H9 (cell line): ENCODE measurements around the gene RAD23B. TPM values are rescaled to one million over a fixed set of nuclear protein-coding genes. Genes with fewer than 3 reads are reported as not detected.

Experiments
- DNase-seq: peaks from one replicate; pipeline ENCODE4 v3.0.0-alpha.2; 2017
- H2AFZ ChIP-seq: one replicate; pipeline ENCODE4 v1.6.1; 2013; ENCODE audit warnings: mild to moderate bottlenecking, low read length, control low read depth, moderate library complexity
- H2AK5ac ChIP-seq: 2 replicates; pipeline ENCODE4 v1.6.1; 2013; ENCODE audit warnings: low read length, control low read depth, mixed read lengths; ENCODE audit not compliant: insufficient read length
- H2BK120ac ChIP-seq: one replicate; pipeline ENCODE4 v1.6.1; 2013; ENCODE audit warnings: low read depth, mild to moderate bottlenecking, low read length, control low read depth, inconsistent platforms; ENCODE audit not compliant: poor library complexity, severe bottlenecking
- H2BK12ac ChIP-seq: 2 replicates; pipeline ENCODE4 v1.6.1; 2013; ENCODE audit warnings: low read length, control low read depth, mixed read lengths, low read depth; ENCODE audit not compliant: insufficient read length
- H2BK15ac ChIP-seq: 2 replicates; pipeline ENCODE4 v1.6.1; 2013; ENCODE audit warnings: low read depth, low read length, control low read depth
- H2BK20ac ChIP-seq: one replicate; pipeline ENCODE4 v1.6.1; 2013; ENCODE audit warnings: low read depth, mild to moderate bottlenecking, low read length, control low read depth, inconsistent platforms; ENCODE audit not compliant: poor library complexity, severe bottlenecking
- H2BK5ac ChIP-seq: 2 replicates; pipeline ENCODE4 v1.6.1; 2013; ENCODE audit warnings: low read length, control low read depth, mixed read lengths; ENCODE audit not compliant: insufficient read length
- H3K14ac ChIP-seq: 2 replicates; pipeline ENCODE4 v1.6.1; 2013; ENCODE audit warnings: low read length, control low read depth; ENCODE audit not compliant: insufficient read depth
- H3K18ac ChIP-seq: 2 replicates; pipeline ENCODE4 v1.6.1; 2013; ENCODE audit warnings: low read depth, mild to moderate bottlenecking, mixed read lengths, low read length, control low read depth; ENCODE audit not compliant: insufficient read length
- H3K23ac ChIP-seq: 2 replicates; pipeline ENCODE4 v1.6.1; 2013; ENCODE audit warnings: low read length, control low read depth, mixed read lengths, low read depth; ENCODE audit not compliant: insufficient read length
- H3K23me2 ChIP-seq: 2 replicates; pipeline ENCODE4 v1.6.1; 2013; ENCODE audit warnings: low read depth, mild to moderate bottlenecking, mixed read lengths, low read length, control low read depth; ENCODE audit not compliant: insufficient read length, poor library complexity, severe bottlenecking
- H3K27ac ChIP-seq: 2 replicates; pipeline ENCODE4 v1.5.1; 2013; ENCODE audit warnings: low read length, control low read depth, mixed read lengths, low read depth; ENCODE audit not compliant: insufficient read length
- H3K27me3 ChIP-seq: 2 replicates; pipeline ENCODE4 v1.6.1; 2013; ENCODE audit warnings: low read length, control low read depth, inconsistent platforms; ENCODE audit not compliant: insufficient read depth
- H3K4ac ChIP-seq: 2 replicates; pipeline ENCODE4 v1.6.1; 2013; ENCODE audit warnings: low read depth, mild to moderate bottlenecking, control low read depth, inconsistent platforms, low read length, moderate library complexity
- H3K4me1 ChIP-seq: 2 replicates; pipeline ENCODE4 v1.6.1; 2013; ENCODE audit warnings: low read length, control low read depth, inconsistent platforms; ENCODE audit not compliant: insufficient read depth
- H3K4me2 ChIP-seq: 2 replicates; pipeline ENCODE4 v1.6.1; 2013; ENCODE audit warnings: low read length, control low read depth, mixed read lengths; ENCODE audit not compliant: insufficient read length, insufficient read depth
- H3K56ac ChIP-seq: 2 replicates; pipeline ENCODE4 v1.6.1; 2013; ENCODE audit warnings: low read depth, mild to moderate bottlenecking, mixed read lengths, low read length, control low read depth; ENCODE audit not compliant: insufficient read length
- H3K79me1 ChIP-seq: 2 replicates; pipeline ENCODE4 v1.6.1; 2013; ENCODE audit warnings: low read depth, mild to moderate bottlenecking, moderate library complexity, low read length, control low read depth, inconsistent platforms; ENCODE audit not compliant: insufficient read depth, poor library complexity, severe bottlenecking
- H3K79me2 ChIP-seq: 2 replicates; pipeline ENCODE4 v1.6.1; 2013; ENCODE audit warnings: low read length, control low read depth, inconsistent platforms; ENCODE audit not compliant: insufficient read depth
- H3K9ac ChIP-seq: 2 replicates; pipeline ENCODE4 v1.6.1; 2013; ENCODE audit warnings: low read length, control low read depth, mixed read lengths; ENCODE audit not compliant: insufficient read length; ENCODE audit errors: extremely low read depth
- H3K9me3 ChIP-seq: one replicate; pipeline ENCODE4 v1.6.1; 2013; ENCODE audit warnings: low read depth, low read length, inconsistent platforms; ENCODE audit not compliant: control insufficient read depth
- H3T11ph ChIP-seq: one replicate; pipeline ENCODE4 v1.6.1; 2013; ENCODE audit warnings: mild to moderate bottlenecking, low read length, control low read depth, inconsistent platforms
- H4K20me1 ChIP-seq: one replicate; pipeline ENCODE4 v1.6.1; 2013; ENCODE audit not compliant: control insufficient read depth, insufficient read length, insufficient read depth
- H4K5ac ChIP-seq: 2 replicates; pipeline ENCODE4 v1.6.1; 2013; ENCODE audit warnings: low read depth, mild to moderate bottlenecking, mixed read lengths, low read length, control low read depth; ENCODE audit not compliant: insufficient read length
- H4K8ac ChIP-seq: replicated peaks from 2 replicates; pipeline ENCODE4 v1.6.1; 2013; ENCODE audit warnings: low read length, control low read depth, mixed read lengths, low read depth; ENCODE audit not compliant: insufficient read length
- H4K91ac ChIP-seq: 2 replicates; pipeline ENCODE4 v1.6.1; 2013; ENCODE audit warnings: low read depth, mild to moderate bottlenecking, moderate library complexity, mixed read lengths, low read length, control low read depth; ENCODE audit not compliant: insufficient read length
- H3K27ac Mint-ChIP-seq, 3 experiments: 2 replicates in 2 of 3; 3 replicates in 1 of 3; pipeline ENCODE4 v1.8.0; 2020 to 2021; ENCODE audit warnings: mixed read lengths in 3 of 3, mild to moderate bottlenecking in 1 of 3, moderate library complexity in 1 of 3
- H3K27me3 Mint-ChIP-seq: 2 replicates; pipeline ENCODE4 v1.8.0; 2021; ENCODE audit warnings: low read depth, mild to moderate bottlenecking, moderate library complexity, mixed read lengths
- H3K36me3 Mint-ChIP-seq, 3 experiments: 2 replicates in 2 of 3; 3 replicates in 1 of 3; pipeline ENCODE4 v1.8.0; 2020 to 2021; ENCODE audit warnings: low read depth in 3 of 3, mixed read lengths in 3 of 3; ENCODE audit not compliant: insufficient read depth in 1 of 3
- H3K4me1 Mint-ChIP-seq, 2 experiments: 2 replicates each; pipeline ENCODE4 v1.8.0; 2020; ENCODE audit warnings: mixed read lengths in 2 of 2
- H3K4me3 Mint-ChIP-seq, 2 experiments: 2 replicates in 1 of 2; 3 replicates in 1 of 2; pipeline ENCODE4 v1.8.0; 2020 to 2021; ENCODE audit warnings: mild to moderate bottlenecking in 2 of 2, mixed read lengths in 2 of 2, moderate library complexity in 1 of 2
- H3K9me3 Mint-ChIP-seq, 2 experiments: 2 replicates in 1 of 2; 3 replicates in 1 of 2; pipeline ENCODE4 v1.8.0; 2020; ENCODE audit warnings: mild to moderate bottlenecking in 2 of 2, mixed read lengths in 2 of 2, moderate library complexity in 1 of 2
- CTCF ChIP-seq: fragments of 200-600 bp; sonication (generic); conservative IDR thresholded peaks from 3 replicates; pipeline ENCODE4 v1.8.0; 2021; ENCODE audit warnings: antibody characterized with exemption, mild to moderate bottlenecking
- WGBS: extraction: QIAGEN DNeasy Blood & Tissue Kit; methylation state at CpG from one replicate; pipeline ENCODE4 v1.1.7; 2013; ENCODE audit warnings: missing lambda C conversion rate, low lambda C conversion rate, mixed read lengths; ENCODE audit not compliant: insufficient read length; ENCODE audit errors: extremely low coverage; 5-methylcytosine and 5-hydroxymethylcytosine counted together
- total RNA-seq: library from RNA; stranded (reverse); gene quantifications from 2 replicates; pipeline ENCODE4 v1.2.1, GENCODE V29; 2021

Gene RAD23B
- total RNA-seq, 1 experiment from 2014 or later: 154 TPM

- Histone ChIP-seq H3K14ac (no peak overlapping the region), H2AK5ac (no peak overlapping the region), H3K79me2 (no peaks in the 10 kb centered on the region), H2AFZ (no peak overlapping the region), H3K9ac (no peak overlapping the region), H3K23ac (no peak overlapping the region), H2BK120ac (no peak overlapping the region), H3K4me2 (no peak overlapping the region), H3K79me1 (no peaks in the 10 kb centered on the region), H4K20me1 (no peaks in the 10 kb centered on the region), H4K91ac (no peak overlapping the region), H3K9me3 (no peaks in the 10 kb centered on the region), H2BK15ac (no peak overlapping the region), H2BK20ac (no peak overlapping the region), H3K27me3 (no peaks in the 10 kb centered on the region), H2BK5ac (no peak overlapping the region), H3K27ac (no peak overlapping the region), H3T11ph (no peak overlapping the region), H3K4ac (no peak overlapping the region), H2BK12ac (no peak overlapping the region), H3K4me1 (no peaks in the 10 kb centered on the region; the same call in 1 of the 2 replicates), H3K18ac (no peak overlapping the region), H3K56ac (no peak overlapping the region), H3K23me2 (no peaks in the 10 kb centered on the region), H4K5ac (no peak overlapping the region), H4K8ac (no peak overlapping the region)
- Mint-ChIP-seq H3K27ac (no peak overlapping the region), H3K4me3 (no peak overlapping the region), H3K9me3 (no peaks in the 10 kb centered on the region), H3K4me1 (peaks cover 14% of the 10 kb centered on the region in 2 experiments), H3K36me3 (no peaks in the 10 kb centered on the region), H3K27me3 (no peaks in the 10 kb centered on the region; the same call in 1 of the 2 replicates)
- WGBS: no CpG with 5 or more reads among the region's 4 CpGs
- DNase-seq: no peak
- TF ChIP-seq CTCF: no peak
Measured at GRCh38 chr9:107274953-107275422, 8.1 kb upstream of the RAD23B start.
